Endothelial cell of hepatic sinusoid (primary cell): Measurements from ENCODE around the gene GPC5.

Experiments
- in situ Hi-C: cut with HindIII; loops from 2 replicates; pipeline ENCODE4 v1.10.0; 2017; ENCODE audit warnings: low sequenced_read_pairs

Gene GPC5

GRCh38 chr13:92769046-92769445 lies 1370.6 kb downstream of the GPC5 start:
- in situ Hi-C loops: no loop called here

- in situ Hi-C loops: no loop called here
Measured at GRCh38 chr13:92775658-92776057, 1377.2 kb downstream of the GPC5 start.

- in situ Hi-C loops: no loop called here
Measured at GRCh38 chr13:92781965-92782690, 1383.7 kb downstream of the GPC5 start.

GRCh38 chr13:92802776-92803175 lies 1404.4 kb downstream of the GPC5 start:
- in situ Hi-C loops: no loop called here

- in situ Hi-C loops: no loop called here
Measured at GRCh38 chr13:92804346-92804745, 1405.9 kb downstream of the GPC5 start.

- in situ Hi-C loops: no loop called here
Measured at GRCh38 chr13:92804926-92805325, 1406.5 kb downstream of the GPC5 start.

- in situ Hi-C loops: no loop called here
Measured at GRCh38 chr13:92805766-92806165, 1407.3 kb downstream of the GPC5 start.

GRCh38 chr13:92806215-92806614 lies 1407.8 kb downstream of the GPC5 start:
- in situ Hi-C loops: no loop called here

GRCh38 chr13:92807353-92807752 lies 1408.9 kb downstream of the GPC5 start:
- in situ Hi-C loops: no loop called here

- in situ Hi-C loops: no loop called here
Measured at GRCh38 chr13:92807966-92808365, 1409.5 kb downstream of the GPC5 start.

- in situ Hi-C loops: no loop called here
Measured at GRCh38 chr13:92821324-92821723, 1422.9 kb downstream of the GPC5 start.

GRCh38 chr13:92823059-92823458 lies 1424.6 kb downstream of the GPC5 start:
- in situ Hi-C loops: no loop called here

GRCh38 chr13:92825938-92826596 lies 1427.6 kb downstream of the GPC5 start:
- in situ Hi-C loops: no loop called here

GRCh38 chr13:92827503-92827902 lies 1429.1 kb downstream of the GPC5 start:
- in situ Hi-C loops: no loop called here

GRCh38 chr13:92829930-92830329 lies 1431.5 kb downstream of the GPC5 start:
- in situ Hi-C loops: no loop called here

- in situ Hi-C loops: no loop called here
Measured at GRCh38 chr13:92830821-92831220, 1432.4 kb downstream of the GPC5 start.

GRCh38 chr13:92833071-92833470 lies 1434.7 kb downstream of the GPC5 start:
- in situ Hi-C loops: no loop called here

GRCh38 chr13:92836171-92836570 lies 1437.8 kb downstream of the GPC5 start:
- in situ Hi-C loops: no loop called here

GRCh38 chr13:92838786-92839185 lies 1440.4 kb downstream of the GPC5 start:
- in situ Hi-C loops: no loop called here

- in situ Hi-C loops: no loop called here
Measured at GRCh38 chr13:92842145-92842544, 1443.7 kb downstream of the GPC5 start.

GRCh38 chr13:92843549-92843948 lies 1445.1 kb downstream of the GPC5 start:
- in situ Hi-C loops: no loop called here

- in situ Hi-C loops: no loop called here
Measured at GRCh38 chr13:92849381-92849780, 1451.0 kb downstream of the GPC5 start.
